OCI-LY7 (cell line): ENCODE results near the gene CEACAM6.

Experiments used
- EZH2phosphoT487 ChIP-seq: fragments of 200-600 bp; sonication (generic); IDR thresholded peaks from 2 replicates; pipeline ENCODE4 v1.6.1; 2018; ENCODE audit warnings: low read depth, borderline replicate concordance, mild to moderate bottlenecking, mixed run types, antibody characterized with exemption, low read length, moderate library complexity, mixed read lengths
- TF ChIP-seq, protein P1 (sequence below): fragments of 200-600 bp; sonication (generic); conservative IDR thresholded peaks from 2 replicates; pipeline ENCODE4 v1.5.1; 2014; ENCODE audit warnings: mild to moderate bottlenecking, antibody characterized with exemption, low read length, moderate library complexity, mixed read lengths

- TF ChIP-seq, protein P1, sequence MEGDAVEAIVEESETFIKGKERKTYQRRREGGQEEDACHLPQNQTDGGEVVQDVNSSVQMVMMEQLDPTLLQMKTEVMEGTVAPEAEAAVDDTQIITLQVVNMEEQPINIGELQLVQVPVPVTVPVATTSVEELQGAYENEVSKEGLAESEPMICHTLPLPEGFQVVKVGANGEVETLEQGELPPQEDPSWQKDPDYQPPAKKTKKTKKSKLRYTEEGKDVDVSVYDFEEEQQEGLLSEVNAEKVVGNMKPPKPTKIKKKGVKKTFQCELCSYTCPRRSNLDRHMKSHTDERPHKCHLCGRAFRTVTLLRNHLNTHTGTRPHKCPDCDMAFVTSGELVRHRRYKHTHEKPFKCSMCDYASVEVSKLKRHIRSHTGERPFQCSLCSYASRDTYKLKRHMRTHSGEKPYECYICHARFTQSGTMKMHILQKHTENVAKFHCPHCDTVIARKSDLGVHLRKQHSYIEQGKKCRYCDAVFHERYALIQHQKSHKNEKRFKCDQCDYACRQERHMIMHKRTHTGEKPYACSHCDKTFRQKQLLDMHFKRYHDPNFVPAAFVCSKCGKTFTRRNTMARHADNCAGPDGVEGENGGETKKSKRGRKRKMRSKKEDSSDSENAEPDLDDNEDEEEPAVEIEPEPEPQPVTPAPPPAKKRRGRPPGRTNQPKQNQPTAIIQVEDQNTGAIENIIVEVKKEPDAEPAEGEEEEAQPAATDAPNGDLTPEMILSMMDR, result no peak
- no peak for TF ChIP-seq EZH2phosphoT487
Observed at GRCh38 chr19:41807176-41807575, 51.8 kb downstream of the CEACAM6 start.
